HPDE6-E6E7 (cell line): ENCODE measurements around the gene PHEX.
A peak's percentile ranks its signal among the peaks of the same experiment; 100 is the strongest.

Source experiments
- DNase-seq: peaks from one replicate; pipeline ENCODE4 v3.0.0; 2011; ENCODE audit warnings: missing footprints; ENCODE audit errors: extremely low spot score

PHEX gene

GRCh38 chrX:22148565-22148964 is 116.4 kb downstream of the PHEX start:
- no peak for DNase-seq

- DNase-seq = no peak
Observed at GRCh38 chrX:22150371-22150770, 118.2 kb downstream of the PHEX start.

- no peak for DNase-seq
Observed at GRCh38 chrX:22155126-22155525, 123.0 kb downstream of the PHEX start.

GRCh38 chrX:22159071-22159470 is 126.9 kb downstream of the PHEX start:
- DNase-seq = no peak

- no peak for DNase-seq
Observed at GRCh38 chrX:22163326-22163725, 131.2 kb downstream of the PHEX start.

GRCh38 chrX:22164770-22165388 is 132.8 kb downstream of the PHEX start:
- DNase-seq = no peak

GRCh38 chrX:22165732-22166457 is 133.8 kb downstream of the PHEX start:
- no peak for DNase-seq

- DNase-seq = peak; percentile 21
Observed at GRCh38 chrX:22171287-22172060, 139.3 kb downstream of the PHEX start.

GRCh38 chrX:22173966-22174365 is 141.8 kb downstream of the PHEX start:
- DNase-seq = no peak

- no peak for DNase-seq
Observed at GRCh38 chrX:22177950-22178515, 145.9 kb downstream of the PHEX start.

- DNase-seq = no peak
Observed at GRCh38 chrX:22184096-22184495, 152.0 kb downstream of the PHEX start.

GRCh38 chrX:22186165-22186564 is 154.0 kb downstream of the PHEX start:
- DNase-seq = no peak

GRCh38 chrX:22192419-22193060 is 160.4 kb downstream of the PHEX start:
- peak; percentile 46 for DNase-seq

GRCh38 chrX:22193851-22194659 is 161.9 kb downstream of the PHEX start:
- DNase-seq = no peak

- DNase-seq = no peak
Observed at GRCh38 chrX:22194660-22194945, 162.5 kb downstream of the PHEX start.

GRCh38 chrX:22196149-22196548 is 164.0 kb downstream of the PHEX start:
- DNase-seq = no peak

- no peak for DNase-seq
Observed at GRCh38 chrX:22202251-22202650, 170.1 kb downstream of the PHEX start.

GRCh38 chrX:22203186-22203585 is 171.1 kb downstream of the PHEX start:
- DNase-seq = no peak

- DNase-seq = no peak
Observed at GRCh38 chrX:22206781-22207180, 174.7 kb downstream of the PHEX start.

- DNase-seq = peak; percentile 80
Observed at GRCh38 chrX:22220941-22221340, 188.8 kb downstream of the PHEX start.

- DNase-seq = no peak
Observed at GRCh38 chrX:22234380-22234779, 202.3 kb downstream of the PHEX start.
